Fibroblast of skin of scalp (primary cell): Measurements from ENCODE around the gene GMDS.

Experiments
- DNase-seq: peaks from one replicate; pipeline ENCODE4 v3.0.0-alpha.2; 2013

Gene GMDS

GRCh38 chr6:1636971-1637871 is 608.2 kb downstream of the GMDS start:
- no peak for DNase-seq

- no peak for DNase-seq
These were observed 609.1 kb downstream of the GMDS start for GRCh38 chr6:1636272-1636825.

GRCh38 chr6:1635305-1636010 is 609.9 kb downstream of the GMDS start:
- no peak for DNase-seq

GRCh38 chr6:1634081-1634480 is 611.3 kb downstream of the GMDS start:
- no peak for DNase-seq

GRCh38 chr6:1633366-1634021 is 611.9 kb downstream of the GMDS start:
- DNase-seq: no peak

- no peak for DNase-seq
These were observed 614.2 kb downstream of the GMDS start for GRCh38 chr6:1631251-1631650.

- no peak for DNase-seq
These were observed 614.6 kb downstream of the GMDS start for GRCh38 chr6:1630771-1631217.

- no peak for DNase-seq
These were observed 615.1 kb downstream of the GMDS start for GRCh38 chr6:1630212-1630770.

- DNase-seq: no peak
These were observed 616.1 kb downstream of the GMDS start for GRCh38 chr6:1629316-1629715.

- DNase-seq: no peak
These were observed 617.4 kb downstream of the GMDS start for GRCh38 chr6:1627827-1628560.

- DNase-seq: no peak
These were observed 618.9 kb downstream of the GMDS start for GRCh38 chr6:1626481-1626880.

- no peak for DNase-seq
These were observed 619.5 kb downstream of the GMDS start for GRCh38 chr6:1625794-1626435.

GRCh38 chr6:1624851-1625781 is 620.3 kb downstream of the GMDS start:
- peak; percentile 52 for DNase-seq

GRCh38 chr6:1624058-1624850 is 621.2 kb downstream of the GMDS start:
- DNase-seq: no peak

- DNase-seq: no peak
These were observed 621.7 kb downstream of the GMDS start for GRCh38 chr6:1623769-1624057.

GRCh38 chr6:1622851-1623768 is 622.3 kb downstream of the GMDS start:
- DNase-seq: no peak

- peak; percentile 67 for DNase-seq
These were observed 623.1 kb downstream of the GMDS start for GRCh38 chr6:1622220-1622850.
